Heart left ventricle (tissue), 16 donors: ENCODE measurements around the gene DCP2. TPM values are rescaled to one million over a fixed set of nuclear protein-coding genes. Genes with fewer than 3 reads are reported as not detected.
A peak's percentile ranks its signal among the peaks of the same experiment; 100 is the strongest.

Source experiments
- ATAC-seq, 4 donors: fragments of 200-7000 bp; cut with Tn5 transposase; one replicate each; pipeline ENCODE4 v1.9.1; 2020 to 2022; ENCODE audit warnings: moderate library complexity in 4 of 4, mild to moderate bottlenecking in 3 of 4, moderate number of reproducible peaks in 1 of 4
- DNase-seq, 5 donors: peaks; one replicate each; pipeline ENCODE4 v3.0.0-alpha.2; 2020
- H3K27ac ChIP-seq, 12 donors: fragments of 200-600 bp; sonication (generic) in 4 of 12; one replicate each; pipeline versions ENCODE4 v1.5.0 to v1.8.0; 2016 to 2022; ENCODE audit warnings: mild to moderate bottlenecking in 2 of 12
- H3K27me3 ChIP-seq, 9 donors: fragments of 200-600 bp; sonication (generic) in 2 of 9; one replicate each; pipeline versions ENCODE4 v1.5.1 to v1.8.0; 2016 to 2022; ENCODE audit warnings: mild to moderate bottlenecking in 3 of 9
- H3K36me3 ChIP-seq, 9 donors: fragments of 200-600 bp; sonication (generic) in 2 of 9; one replicate each; pipeline versions ENCODE4 v1.5.0 to v1.8.0; 2018 to 2022; ENCODE audit warnings: mild to moderate bottlenecking in 2 of 9
- H3K4me1 ChIP-seq, 12 donors: fragments of 200-600 bp; sonication (generic) in 4 of 12; one replicate each; pipeline versions ENCODE4 v1.5.0 to v1.8.0; 2016 to 2022; ENCODE audit warnings: mild to moderate bottlenecking in 3 of 12
- H3K4me3 ChIP-seq, 12 donors: fragments of 200-600 bp; sonication (generic) in 4 of 12; one replicate each; pipeline versions ENCODE4 v1.5.0 to v1.8.0; 2017 to 2022; ENCODE audit warnings: mild to moderate bottlenecking in 9 of 12, moderate library complexity in 4 of 12
- H3K9me3 ChIP-seq, 12 donors: fragments of 200-600 bp; sonication (generic) in 4 of 12; one replicate each; pipeline versions ENCODE4 v1.5.0 to v1.8.0; 2016 to 2022; ENCODE audit warnings: mild to moderate bottlenecking in 1 of 12
- CTCF ChIP-seq, 12 donors: fragments of 200-600 bp; sonication (generic) in 4 of 12; IDR thresholded peaks; one replicate each; pipeline versions ENCODE4 v1.5.0 to v1.8.0; 2018 to 2022; ENCODE audit warnings: antibody characterized with exemption in 12 of 12, mild to moderate bottlenecking in 5 of 12
- POLR2A ChIP-seq, 2 donors: fragments of 450-650 bp; IDR thresholded peaks; one replicate each; pipeline ENCODE4 v1.6.1; 2017; ENCODE audit warnings: antibody characterized with exemption in 2 of 2, mild to moderate bottlenecking in 2 of 2, moderate library complexity in 2 of 2
- WGBS, 4 donors: extraction: QIAGEN DNeasy Blood & Tissue Kit in 2 of 4; methylation state at CpG; one replicate each; pipeline versions ENCODE4 v1.1.5 to v1.1.7; 2013 to 2018; 5-methylcytosine and 5-hydroxymethylcytosine counted together
- intact Hi-C, 10 donors: fragments of 100-400 bp; cut with DNase I; formaldehyde crosslinking; loops; one replicate each; pipeline versions ENCODE4 v1.11.1 to v1.14.2; 2022
- polyA plus RNA-seq, 2 donors: library from polyadenylated mRNA; stranded (reverse); fragments of 200-250 nt; gene quantifications; one replicate each; pipeline ENCODE4 v1.2.3, GENCODE V29; 2013
- total RNA-seq, 9 donors: library from RNA; depleted of rRNA in 2 of 9; stranded (reverse); fragments of >200 nt in 2 of 9; fragmentation: NEBNext Ultra II Directional in 3 of 9; extraction: Animal tissue kit (Norgen Biotek cat#: 25700) in 3 of 9; gene quantifications; one replicate each; pipeline versions ENCODE4 v1.1.0 to v1.2.4, GENCODE V29; 2016 to 2023
- donor health status: ischemic (EF 13 %, LVEDD 7.1; RV severe dilation, severe dysfunction).
- donor health status: healthy with polysubstance abuse.
- donor health status: DM: no; HTN: yes; CAD: no.
- donor health status: DM: no; HTN: no; CAD: no.
- donor health status: ischemic (EF 25% LVEDD 6.9; RV normal size, moderate dysfunction).
- donor health status: ischemic (EF 25% LVEDD 5.7; RV mildly dilated, moderate dysfunction).
- donor health status: healthy.
- donor health status: DM: yes; HTN: yes; CAD: no.
- donor health status: ischemic (EF 35%, LVEDD 5.7; RV mildly dilated, moderate dysfunction).
- donor health status: nonischemic (EF 11% LVEDD 7.7; RV severe dilation, severe dysfunction).
- donor health status: DM: yes; HTN: yes; CAD: no.
- donor health status: PGD.
- donor health status: ischemic (EF 29% LVEDD 5.4; RV normal size, mild dysfunction).
- donor health status: nonischemic (EF 23%, LVEDD 6.1; RV moderate dilation, normal function).

DCP2 gene
- total and polyA plus RNA-seq, 11 donors, result 3.4 to 36.0 (median 16.0) TPM

GRCh38 chr5:112977440-112977861, 853 bp downstream of the DCP2 start:
- Histone ChIP-seq H3K4me1 (peaks cover 0 to 42% (median 31%) of the 10 kb centered on the region in 12 donors), H3K27ac (peak overlapping the region; percentile 82 to 95 (median 92)), H3K27me3 (no peaks in the 10 kb centered on the region), H3K9me3 (no peaks in the 10 kb centered on the region), H3K36me3 (peaks cover 0 to 10% (median 0%) of the 10 kb centered on the region in 9 donors), H3K4me3 (peak overlapping the region; percentile 36 to 95 (median 90))
- 0 to 1% (median 1%) methylated on average over 16 of the region's 16 CpGs for WGBS, 4 donors
- TF ChIP-seq POLR2A (IDR thresholded peaks at IDR 0.05) (no peak), CTCF (IDR thresholded peaks at IDR 0.05) (no peak)
- DNase-seq (no peak), ATAC-seq (no peak)
- intact Hi-C loops, result loop anchor here in 6 of 10 donors (2.0 to 10.0 kb wide), 4 partner anchors 53 to 115 kb away; partner anchors contain the start of genes REEP5 (in 5 of the 6) and SRP19 (in 2 of the 6)

GRCh38 chr5:112978836-112979235, 2.2 kb downstream of the DCP2 start:
- Histone ChIP-seq H3K4me1 (peaks cover 0 to 56% (median 39%) of the 10 kb centered on the region in 12 donors), H3K4me3 (peak overlapping the region in 5 of 12 donors; percentile 74 to 95 (median 91)), H3K9me3 (no peaks in the 10 kb centered on the region), H3K27me3 (no peaks in the 10 kb centered on the region), H3K36me3 (peaks cover 0 to 18% (median 0%) of the 10 kb centered on the region in 9 donors), H3K27ac (no peak overlapping the region)
- DNase-seq (no peak), ATAC-seq (no peak)
- intact Hi-C loops, result loop anchor here in 6 of 10 donors (5.0 to 10.0 kb wide), 3 partner anchors 54 to 117 kb away; partner anchors contain the start of genes REEP5 (in 4 of the 6) and SRP19 (in 2 of the 6)
- 25 to 30% (median 25%) methylated on average over 2 of the region's 2 CpGs for WGBS, 4 donors
- TF ChIP-seq POLR2A (IDR thresholded peaks at IDR 0.05), result no peak
- TF ChIP-seq CTCF (IDR thresholded peaks at IDR 0.05), result no peak

GRCh38 chr5:112979723-112980122, 3.1 kb downstream of the DCP2 start:
- ATAC-seq (no peak), DNase-seq (no peak)
- TF ChIP-seq CTCF (IDR thresholded peaks at IDR 0.05) (no peak), POLR2A (IDR thresholded peaks at IDR 0.05) (no peak)
- H3K27me3 ChIP-seq, result no peaks in the 10 kb centered on the region
- H3K9me3 ChIP-seq, result no peaks in the 10 kb centered on the region
- WGBS, 4 donors, result 57 to 60% (median 59%) methylated on average over 3 of the region's 3 CpGs
- intact Hi-C loops, result loop anchor here in 6 of 10 donors (5.0 to 10.0 kb wide), 3 partner anchors 55 to 117 kb away; partner anchors contain the start of genes REEP5 (in 4 of the 6) and SRP19 (in 2 of the 6)
- peak overlapping the region in 6 of 12 donors; percentile 2 to 31 (median 10) for H3K4me3 ChIP-seq
- peaks cover 0 to 62% (median 42%) of the 10 kb centered on the region in 12 donors for H3K4me1 ChIP-seq
- peaks cover 0 to 18% (median 0%) of the 10 kb centered on the region in 9 donors for H3K36me3 ChIP-seq
- no peak overlapping the region for H3K27ac ChIP-seq

- Histone ChIP-seq H3K27me3 (no peaks in the 10 kb centered on the region), H3K36me3 (peaks cover 0 to 38% (median 0%) of the 10 kb centered on the region in 9 donors), H3K4me1 (peaks cover 0 to 47% (median 29%) of the 10 kb centered on the region in 12 donors), H3K4me3 (no peak overlapping the region), H3K27ac (peak overlapping the region in 1 of 12 donors; percentile 1), H3K9me3 (no peaks in the 10 kb centered on the region)
- ATAC-seq (no peak), DNase-seq (no peak)
- intact Hi-C loops, result no loop called here
- no peak for TF ChIP-seq CTCF (IDR thresholded peaks at IDR 0.05)
- TF ChIP-seq POLR2A (IDR thresholded peaks at IDR 0.05), result no peak
- 55 to 66% (median 63%) methylated on average over 2 of the region's 2 CpGs for WGBS, 4 donors
Observed at GRCh38 chr5:112983363-112983762, 6.8 kb downstream of the DCP2 start.
